HT1080 (cell line): ENCODE data around the gene IPO5. TPM values are rescaled to one million over a fixed set of nuclear protein-coding genes. Genes with fewer than 3 reads are reported as not detected.

ENCODE experiments used
- DNase-seq: peaks from one replicate; pipeline ENCODE4 v3.0.0-alpha.2; 2015; ENCODE audit warnings: low read depth
- small RNA-seq: library from RNA; depleted of rRNA; stranded (forward); fragments of <200 nt; gene quantifications from one replicate; pipeline ENCODE3, GENCODE V24; 2014
- total RNA-seq: library from RNA; depleted of rRNA; stranded (reverse); fragments of >200 nt; shearing (Covaris generic); gene quantifications from 2 replicates; pipeline ENCODE4 v1.2.3, GENCODE V29; 2014; rRNA removed

Gene IPO5
- total RNA-seq, 1 experiment from 2014 or later = 187 TPM

- no peak for DNase-seq
Measured at GRCh38 chr13:98054301-98054700, 100.8 kb downstream of the IPO5 start.

- DNase-seq = no peak
Measured at GRCh38 chr13:98055623-98056022, 102.1 kb downstream of the IPO5 start.

GRCh38 chr13:98056839-98057410, 103.5 kb downstream of the IPO5 start:
- no peak for DNase-seq

GRCh38 chr13:98059276-98059675, 105.8 kb downstream of the IPO5 start:
- no peak for DNase-seq

GRCh38 chr13:98060282-98060681, 106.8 kb downstream of the IPO5 start:
- no peak for DNase-seq

GRCh38 chr13:98065468-98065867, 112.0 kb downstream of the IPO5 start:
- DNase-seq = no peak

GRCh38 chr13:98066636-98067035, 113.2 kb downstream of the IPO5 start:
- DNase-seq = no peak

GRCh38 chr13:98068521-98068920, 115.0 kb downstream of the IPO5 start:
- DNase-seq = no peak

- no peak for DNase-seq
Measured at GRCh38 chr13:98069985-98070384, 116.5 kb downstream of the IPO5 start.

GRCh38 chr13:98071316-98071715, 117.8 kb downstream of the IPO5 start:
- DNase-seq = no peak

GRCh38 chr13:98072476-98072875, 119.0 kb downstream of the IPO5 start:
- no peak for DNase-seq

Small RNA genes lying within 50 kb of the gene (small RNA-seq; reads per million reads assigned to genes)
- not detected for gene FTLP8

Other genes starting within 250 kb of the IPO5 start
- gene FARP1, start 189.4 kb downstream of the IPO5 start, total RNA-seq = 8.9 and 17.7 TPM in 2 replicates
- gene RNF113B, start 223.6 kb downstream of the IPO5 start, total RNA-seq = not detected in 2 replicates